ENCODE results near the gene AXIN1.

GRCh38 chr16:337437-337836, 15.1 kb downstream of the AXIN1 start:
- TF ChIP-seq CTCF (conservative IDR thresholded peaks at IDR 0.05; ENCODE audit: low read depth, low read length), result no peak
- TF ChIP-seq EZH2 (IDR thresholded peaks at IDR 0.05; ENCODE audit: low read length, unreplicated experiment), result no peak
- no peak for TF ChIP-seq EZH2phosphoT487 (IDR thresholded peaks at IDR 0.05; ENCODE audit: borderline replicate concordance, low read length)

Measured in PC-3 (cell line).